ENCODE measurements around the gene SIPA1L2. TPM values are rescaled to one million over a fixed set of nuclear protein-coding genes. Genes with fewer than 3 reads are reported as not detected.
"Not testable (repeated sequence)": the region's sequence is repeated elsewhere in the genome, so short reads cannot be mapped to it uniquely, and the experiment has no call there.

SIPA1L2 gene
- total RNA-seq, 1 experiment from 2014 or later: 12.5 TPM

- ChIA-PET POLR2A (no interaction called here), RAD21 (ENCODE audit: low non-redundant PET in 1 of 2, low total read pairs in 2 of 2, uncharacterized antibody in 2 of 2, unreplicated experiment in 2 of 2) (no interaction called here), CTCF (interaction anchor here (0.8 to 1.1 kb wide), 2 partner anchors 11 to 14 kb away, joined by 3 read pairs; no protein-coding TSS in a partner anchor)
- H3K36me3 ChIP-seq (ENCODE audit: control insufficient read depth in 1 of 2, insufficient read depth in 2 of 2, low read length in 2 of 2): no peaks in the 10 kb centered on the region
- H3K9ac ChIP-seq (ENCODE audit: low read length): 0 out of 2 replicates have a peak overlapping the region, but pooled peaks have one; percentile 7
- H3K27ac ChIP-seq (ENCODE audit: low read depth, low read length): 0 out of 2 replicates have a peak overlapping the region, but pooled peaks have one; percentile 14
- no peak overlapping the region for H2AFZ ChIP-seq (ENCODE audit: low read depth, low read length, poor library complexity, severe bottlenecking)
- H3K4me3 ChIP-seq (replicated peaks in 1 of 2; ENCODE audit: low read depth in 1 of 2, low read length in 2 of 2): no peak overlapping the region
- H3K4me1 ChIP-seq (ENCODE audit: control insufficient read depth in 1 of 2, insufficient read depth in 2 of 2, low read length in 2 of 2): peaks cover 19 to 45% of the 10 kb centered on the region in 2 experiments
- H3K79me2 ChIP-seq (ENCODE audit: insufficient read depth, low read length): 0 out of 2 replicates have a peak, but pooled peaks cover 3% of the 10 kb centered on the region
- peak; percentile 66 for DNase-seq (ENCODE audit: low read depth, low spot score)
- peak; percentile 77 for ATAC-seq
- no peaks in the 10 kb centered on the region for H3K9me2 ChIP-seq (ENCODE audit: insufficient read depth)
- peak; percentile 48 for TF ChIP-seq FOSL1 (IDR thresholded peaks at IDR 0.05; ENCODE audit: low read depth)
- TF ChIP-seq MAX (IDR thresholded peaks at IDR 0.05): 0 out of 2 replicates have a peak, but pooled peaks have one; percentile 27
- TF ChIP-seq POLR2A (IDR thresholded peaks at IDR 0.05; ENCODE audit: borderline replicate concordance, extremely low read depth, insufficient read depth, insufficient read length): no peak
- TF ChIP-seq EZH2 (IDR thresholded peaks at IDR 0.05): no peak
- TF ChIP-seq JUND (IDR thresholded peaks at IDR 0.05): peak; percentile 69
- TF ChIP-seq EGR1 (IDR thresholded peaks at IDR 0.05; ENCODE audit: low read depth): peak; percentile 69
- TF ChIP-seq ZBTB33 (IDR thresholded peaks at IDR 0.05; ENCODE audit: extremely low read depth, insufficient replicate concordance, low read length): no peak
- peak; percentile 81 for TF ChIP-seq SP1 (IDR thresholded peaks at IDR 0.05; ENCODE audit: low read depth)
- TF ChIP-seq CEBPB (IDR thresholded peaks at IDR 0.05; ENCODE audit: low read depth): peak; percentile 77
- no peak for TF ChIP-seq CBX3 (IDR thresholded peaks at IDR 0.05; ENCODE audit: low read depth)
- TF ChIP-seq SIN3A (IDR thresholded peaks at IDR 0.05; ENCODE audit: low read depth): peak; percentile 68; the same call in 1 of the 2 replicates
- TF ChIP-seq POLR2AphosphoS5 (IDR thresholded peaks at IDR 0.05; ENCODE audit: low read depth, low read length): peak; percentile 35; the same call in 1 of the 2 replicates
- no peaks in the 10 kb centered on the region for H3K27me3 ChIP-seq (ENCODE audit: insufficient read depth, low read length)
- intact Hi-C loops (cut with micrococcal nuclease): loop anchor here (5.0 kb wide), 1 partner anchor 77 kb away; no protein-coding TSS in a partner anchor
- no TSS peak for BruUV-seq (replicated peaks)
- no peaks in the 10 kb centered on the region for H3K9me3 ChIP-seq (ENCODE audit: control insufficient read depth in 1 of 2, insufficient read depth in 1 of 2, low read depth in 1 of 2, low read length in 2 of 2)
- peak overlapping the region; percentile 50 for H3K4me2 ChIP-seq (ENCODE audit: low read length)
- no peaks in the 10 kb centered on the region for H4K20me1 ChIP-seq (ENCODE audit: insufficient read depth)
Observed at GRCh38 chr1:232613752-232614381, 16.1 kb downstream of the SIPA1L2 start.

GRCh38 chr1:232612836-232613235 lies 17.1 kb downstream of the SIPA1L2 start:
- DNase-seq (ENCODE audit: low read depth, low spot score); H3K27ac ChIP-seq (ENCODE audit: low read depth, low read length); H3K36me3 ChIP-seq (ENCODE audit: control insufficient read depth in 1 of 2, insufficient read depth in 2 of 2, low read length in 2 of 2); H3K9ac ChIP-seq (ENCODE audit: low read length); BruUV-seq (replicated peaks); H3K4me3 ChIP-seq (replicated peaks in 1 of 2; ENCODE audit: low read depth in 1 of 2, low read length in 2 of 2); H3K9me3 ChIP-seq (ENCODE audit: control insufficient read depth in 1 of 2, insufficient read depth in 1 of 2, low read depth in 1 of 2, low read length in 2 of 2); H4K20me1 ChIP-seq (ENCODE audit: insufficient read depth); ATAC-seq; H3K79me2 ChIP-seq (ENCODE audit: insufficient read depth, low read length); RAD21 ChIA-PET (ENCODE audit: low non-redundant PET in 1 of 2, low total read pairs in 2 of 2, uncharacterized antibody in 2 of 2, unreplicated experiment in 2 of 2); H3K9me2 ChIP-seq (ENCODE audit: insufficient read depth); H3K27me3 ChIP-seq (ENCODE audit: insufficient read depth, low read length); H2AFZ ChIP-seq (ENCODE audit: low read depth, low read length, poor library complexity, severe bottlenecking): not testable (repeated sequence)
- H3K4me1 ChIP-seq (ENCODE audit: control insufficient read depth in 1 of 2, insufficient read depth in 2 of 2, low read length in 2 of 2): peaks cover 19 to 45% of the 10 kb centered on the region in 2 experiments
- intact Hi-C loops (cut with micrococcal nuclease): loop anchor here (5.0 kb wide), 1 partner anchor 76 kb away; no protein-coding TSS in a partner anchor
- CTCF ChIA-PET: interaction anchor here (1.5 to 1.7 kb wide), 3 partner anchors 8 to 15 kb away, joined by 4 to 9 read pairs (median 7); no protein-coding TSS in a partner anchor
- H3K4me2 ChIP-seq (ENCODE audit: low read length): peak overlapping the region; percentile 50; the same call in 1 of the 2 replicates
- POLR2A ChIA-PET: interaction anchor here (0.9 kb wide), 1 partner anchor 15 kb away, joined by 3 read pairs; no protein-coding TSS in a partner anchor

All from HCT116 (cell line).